SW 1271 (cell line): Measurements from ENCODE around the gene FAM131C.
"Not testable (repeated sequence)": the region's sequence is repeated elsewhere in the genome, so short reads cannot be mapped to it uniquely, and the experiment has no call there.

Source experiments
- DNase-seq, 2 experiments: peaks; one replicate each; lab custom pipeline; 2025; lab: John Stamatoyannopoulos, UW

Gene FAM131C

GRCh38 chr1:16073490-16074119 is at the start of gene FAM131C:
FAM131C (minus strand) TSS chr1:16073651; CDS start chr1:16073442, 209 bp downstream.
- peak in 1 of 2 experiments; percentile 6 for DNase-seq

- no peak for DNase-seq
Measured at GRCh38 chr1:16122916-16123315, 49.5 kb upstream of the FAM131C start.

GRCh38 chr1:16122350-16122881 is 49.0 kb upstream of the FAM131C start:
- no peak for DNase-seq

- peak in 1 of 2 experiments; percentile 38 for DNase-seq
Measured at GRCh38 chr1:16120940-16121410, 47.5 kb upstream of the FAM131C start.

GRCh38 chr1:16120407-16120806 is 47.0 kb upstream of the FAM131C start:
- peak in 1 of 2 experiments; percentile 22 for DNase-seq

GRCh38 chr1:16119926-16120325 is 46.5 kb upstream of the FAM131C start:
- DNase-seq, result no peak

GRCh38 chr1:16119504-16119903 is 46.1 kb upstream of the FAM131C start:
- no peak for DNase-seq

GRCh38 chr1:16118706-16119105 is 45.3 kb upstream of the FAM131C start:
- no peak for DNase-seq

- no peak for DNase-seq
Measured at GRCh38 chr1:16117936-16118335, 44.5 kb upstream of the FAM131C start.

GRCh38 chr1:16117369-16117768 is 43.9 kb upstream of the FAM131C start:
- no peak for DNase-seq

GRCh38 chr1:16116625-16117024 is 43.2 kb upstream of the FAM131C start:
- DNase-seq, result no peak

- no peak for DNase-seq
Measured at GRCh38 chr1:16116002-16116401, 42.6 kb upstream of the FAM131C start.

GRCh38 chr1:16115468-16115983 is 42.1 kb upstream of the FAM131C start:
- no peak for DNase-seq

- no peak for DNase-seq
Measured at GRCh38 chr1:16114527-16115467, 41.3 kb upstream of the FAM131C start.

- no peak for DNase-seq
Measured at GRCh38 chr1:16112596-16113555, 39.4 kb upstream of the FAM131C start.

- DNase-seq, result no peak
Measured at GRCh38 chr1:16111771-16112595, 38.5 kb upstream of the FAM131C start.

- DNase-seq, result no peak
Measured at GRCh38 chr1:16110884-16111283, 37.4 kb upstream of the FAM131C start.

- DNase-seq, result no peak
Measured at GRCh38 chr1:16110456-16110855, 37.0 kb upstream of the FAM131C start.

GRCh38 chr1:16109571-16109970 is 36.1 kb upstream of the FAM131C start:
- DNase-seq, result no peak

GRCh38 chr1:16107039-16107438 is 33.6 kb upstream of the FAM131C start:
- DNase-seq, result not testable (repeated sequence)
